ENCODE results near the gene AGK.
A peak's percentile ranks its signal among the peaks of the same experiment; 100 is the strongest.

The AGK gene, protein sequence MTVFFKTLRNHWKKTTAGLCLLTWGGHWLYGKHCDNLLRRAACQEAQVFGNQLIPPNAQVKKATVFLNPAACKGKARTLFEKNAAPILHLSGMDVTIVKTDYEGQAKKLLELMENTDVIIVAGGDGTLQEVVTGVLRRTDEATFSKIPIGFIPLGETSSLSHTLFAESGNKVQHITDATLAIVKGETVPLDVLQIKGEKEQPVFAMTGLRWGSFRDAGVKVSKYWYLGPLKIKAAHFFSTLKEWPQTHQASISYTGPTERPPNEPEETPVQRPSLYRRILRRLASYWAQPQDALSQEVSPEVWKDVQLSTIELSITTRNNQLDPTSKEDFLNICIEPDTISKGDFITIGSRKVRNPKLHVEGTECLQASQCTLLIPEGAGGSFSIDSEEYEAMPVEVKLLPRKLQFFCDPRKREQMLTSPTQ

DNA sequence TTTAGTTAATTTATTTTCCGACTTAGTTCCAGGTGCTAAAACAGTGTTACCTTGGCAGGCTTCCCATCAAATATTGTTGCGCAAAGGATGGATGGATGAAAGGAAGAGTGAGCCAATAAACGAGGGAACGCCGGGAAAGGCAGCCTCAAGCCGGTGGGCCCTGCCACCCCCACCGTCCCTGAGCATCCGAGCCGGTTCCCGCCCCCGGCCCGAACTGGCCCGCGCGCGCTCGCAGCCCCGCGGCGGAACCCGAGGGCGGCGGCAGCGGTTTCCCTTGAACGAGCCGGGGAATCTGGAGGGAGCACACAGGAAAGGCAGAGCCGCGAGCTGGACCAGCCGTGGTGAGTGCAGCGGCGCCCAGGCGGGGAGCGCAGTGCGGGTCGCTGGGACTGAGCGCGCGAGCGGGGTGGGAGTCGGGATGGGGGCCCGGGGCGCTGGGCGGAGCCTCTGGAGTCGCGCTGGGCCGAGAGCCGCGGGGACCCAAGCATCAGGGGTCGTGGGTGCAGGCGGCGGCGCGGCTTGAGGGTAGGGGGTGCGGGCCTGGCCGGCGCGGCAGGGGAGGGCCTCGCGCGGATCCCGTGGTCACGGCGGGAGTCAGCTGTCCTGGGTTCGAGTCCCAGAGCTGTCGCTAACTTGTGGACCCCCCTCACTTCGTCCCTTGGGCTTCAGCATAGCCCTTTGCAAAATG, at the start of gene AGK:
TSS of gene AGK (plus strand) at position 317 of the 688 bp plus-strand sequence. CDS start 4,057 bp downstream, outside the sequence.
- peak; percentile 51 to 66 (median 58) for DNase-seq

DNA sequence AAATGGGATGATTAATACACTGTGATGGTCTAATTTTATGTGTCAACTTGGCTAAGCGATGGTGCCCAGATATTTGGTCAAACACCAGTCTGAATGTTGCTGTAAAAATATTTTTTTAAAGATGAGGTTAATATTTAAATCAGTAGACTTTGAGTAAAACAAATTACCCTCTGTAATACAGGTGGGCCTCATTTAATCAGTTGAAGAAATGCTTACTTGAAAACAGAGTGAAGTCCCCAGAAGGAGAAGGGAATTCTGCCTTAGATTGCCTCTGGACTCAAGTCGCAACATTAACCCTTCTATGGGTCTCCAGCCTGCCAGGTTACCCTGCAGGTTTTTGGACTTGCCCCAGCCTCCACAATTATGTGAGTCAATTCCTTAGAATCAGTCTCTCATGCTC, 49.8 kb upstream of the AGK start:
- DNase-seq = no peak

DNA sequence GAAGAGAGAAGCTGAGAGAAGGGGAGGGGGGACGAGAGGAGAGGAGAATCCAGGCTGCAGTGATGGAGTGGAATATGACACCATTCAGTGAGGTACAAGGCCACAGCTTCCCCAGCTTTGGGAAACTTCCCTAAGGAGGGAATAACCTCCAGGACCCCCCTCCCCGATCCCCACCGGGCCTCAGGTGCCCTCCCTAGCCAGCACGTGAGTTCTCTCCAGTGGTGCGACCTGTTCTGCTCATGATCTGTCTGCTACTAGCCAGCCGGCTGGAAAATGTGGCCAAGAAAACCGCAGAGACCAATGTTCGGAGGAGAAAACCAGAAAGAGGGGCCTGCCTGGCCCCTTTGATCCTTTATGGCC, 39.9 kb upstream of the AGK start:
- no peak for DNase-seq

DNA sequence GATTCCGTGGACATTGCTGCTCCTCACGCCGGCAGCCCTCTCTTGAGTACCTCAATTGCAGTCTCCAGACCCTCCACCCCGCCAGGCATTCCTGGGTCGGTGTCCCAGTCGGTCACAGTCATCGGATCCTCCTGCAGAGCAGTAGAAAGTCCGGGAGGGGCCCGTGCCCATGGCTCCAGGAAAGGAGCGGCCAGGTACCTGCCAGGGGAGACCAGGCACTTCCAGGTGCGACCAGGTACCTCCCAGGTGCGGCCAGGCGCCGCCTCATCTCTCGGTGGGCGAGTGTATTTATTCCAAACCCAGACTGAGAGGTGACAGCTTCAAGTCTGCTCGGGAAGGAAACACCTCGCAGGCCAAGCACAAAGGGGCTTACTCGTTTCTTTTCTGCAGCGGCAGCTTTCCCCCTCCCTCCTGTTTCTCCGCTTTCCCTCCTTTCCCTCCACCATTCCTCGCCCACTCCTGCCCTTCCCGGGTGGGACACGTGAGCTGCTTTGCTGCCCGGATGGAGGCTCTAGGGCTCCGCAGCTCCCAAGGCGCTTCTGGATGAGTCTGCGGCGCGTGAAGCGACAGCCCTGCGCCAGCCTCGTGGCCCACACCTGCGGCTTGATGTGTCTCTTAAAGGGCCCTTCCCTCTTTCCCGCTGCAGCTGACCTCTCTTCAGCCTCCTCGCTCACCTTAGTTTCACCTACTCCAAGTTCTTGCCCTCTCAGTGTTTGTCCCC, 39.4 kb upstream of the AGK start:
- no peak for DNase-seq

DNA sequence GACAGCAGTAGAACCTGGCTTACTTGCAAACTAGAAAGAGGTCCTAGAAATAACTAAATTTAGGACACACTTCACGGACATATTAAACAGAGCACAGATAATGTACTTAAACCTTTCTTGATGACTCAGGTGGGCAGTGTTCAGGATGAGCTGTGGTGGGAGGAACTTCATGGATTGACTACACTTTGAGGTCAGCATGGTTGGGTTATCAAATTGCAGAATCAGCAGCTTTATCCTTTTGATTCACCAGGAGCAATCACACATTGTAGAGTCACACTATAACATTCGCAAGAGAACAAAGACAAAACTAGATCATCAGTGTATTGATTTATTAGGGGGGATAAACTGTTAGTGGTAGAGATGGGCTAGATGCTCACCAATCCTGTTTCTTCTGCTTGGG, 38.6 kb upstream of the AGK start:
- no peak for DNase-seq

DNA sequence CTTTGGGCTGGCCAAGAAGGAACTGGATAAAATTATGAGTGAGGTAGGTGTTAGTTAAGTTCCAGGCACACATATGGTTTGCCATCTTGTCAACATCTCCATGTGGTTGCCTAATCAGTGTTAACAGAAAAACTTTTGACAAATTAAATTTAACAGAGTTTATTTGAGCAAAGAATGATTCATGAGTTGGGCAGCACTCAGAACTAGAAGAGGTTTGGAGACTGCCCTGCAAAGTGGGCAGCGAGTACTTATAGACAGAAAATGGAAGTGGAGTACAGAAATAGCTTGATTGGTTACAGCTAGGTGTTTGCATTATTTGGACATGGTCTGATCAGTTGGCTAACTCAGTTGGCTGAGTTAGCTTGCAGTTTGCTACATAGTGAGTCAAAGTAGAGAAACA, 37.5 kb upstream of the AGK start:
- DNase-seq = no peak

DNA sequence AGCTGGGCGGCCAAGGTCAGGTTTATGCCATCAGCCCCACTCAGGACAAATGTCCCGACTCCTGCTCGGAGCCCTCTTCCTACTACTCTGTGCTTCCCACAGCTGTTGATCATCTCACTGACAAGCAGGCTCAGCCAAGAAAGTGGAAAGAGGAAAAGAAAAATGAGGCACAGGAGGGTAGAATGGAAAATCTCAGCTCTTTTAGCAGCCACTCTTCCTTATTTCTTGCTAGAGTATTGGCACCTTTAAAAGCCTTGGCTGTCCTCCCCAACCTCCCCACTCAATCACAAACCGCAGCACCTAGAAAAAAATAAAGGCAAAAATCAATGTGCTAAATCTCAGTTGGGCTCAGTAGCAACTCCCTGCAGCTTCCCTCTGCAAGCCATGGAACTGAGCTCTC, 35.3 kb upstream of the AGK start:
- no peak for DNase-seq

DNA sequence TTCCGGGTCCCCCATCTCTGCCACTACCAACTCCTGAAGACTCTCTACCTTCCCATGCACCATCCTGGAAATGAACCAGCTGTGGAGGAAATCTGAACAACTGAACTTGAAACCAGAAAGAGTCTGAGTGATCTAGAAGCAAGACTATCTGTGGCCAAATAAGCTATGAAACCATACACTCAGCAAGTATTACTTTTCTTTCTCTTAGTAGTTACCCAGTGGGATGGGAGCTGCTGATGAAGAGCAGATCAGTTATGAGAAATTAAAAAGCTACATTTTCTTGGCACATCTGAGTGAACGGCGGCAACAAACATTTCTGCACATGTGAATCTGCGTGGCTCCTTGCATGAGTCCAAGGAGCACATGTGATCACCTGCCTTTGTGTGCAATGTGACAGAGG, 31.6 kb upstream of the AGK start:
- DNase-seq = no peak

DNA sequence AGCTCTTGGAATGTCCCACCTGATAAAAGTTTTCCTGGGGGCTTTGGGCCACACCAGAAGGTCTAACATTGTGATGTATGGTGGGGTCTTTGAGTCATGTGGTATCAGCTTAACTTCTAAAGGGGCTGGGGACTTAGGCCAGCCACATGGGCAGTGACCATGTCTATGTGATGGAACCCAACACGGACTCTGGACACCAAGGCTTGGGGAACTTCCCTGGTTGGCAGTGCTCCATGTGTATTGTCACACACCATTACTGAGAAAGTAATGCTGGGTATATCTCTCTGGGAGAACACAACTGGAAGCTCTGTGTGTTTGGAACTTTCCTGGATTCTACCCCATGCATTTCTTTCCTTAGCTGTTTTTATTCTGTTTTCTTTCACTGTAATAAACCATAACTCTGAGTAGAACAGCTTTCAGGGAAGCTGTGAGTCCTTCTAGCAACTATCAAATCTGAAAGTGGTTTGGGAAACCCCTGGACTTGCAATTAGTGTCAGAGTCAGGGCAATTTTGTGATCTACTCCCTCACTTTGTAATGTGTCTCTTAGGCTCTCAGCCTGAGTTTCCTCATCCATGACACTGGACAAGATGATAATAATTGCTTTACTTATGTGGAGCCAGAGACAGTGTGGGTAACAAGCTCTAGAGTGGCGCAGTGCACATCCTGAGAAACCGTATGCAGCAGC, 28.4 kb upstream of the AGK start:
- no peak for DNase-seq

DNA sequence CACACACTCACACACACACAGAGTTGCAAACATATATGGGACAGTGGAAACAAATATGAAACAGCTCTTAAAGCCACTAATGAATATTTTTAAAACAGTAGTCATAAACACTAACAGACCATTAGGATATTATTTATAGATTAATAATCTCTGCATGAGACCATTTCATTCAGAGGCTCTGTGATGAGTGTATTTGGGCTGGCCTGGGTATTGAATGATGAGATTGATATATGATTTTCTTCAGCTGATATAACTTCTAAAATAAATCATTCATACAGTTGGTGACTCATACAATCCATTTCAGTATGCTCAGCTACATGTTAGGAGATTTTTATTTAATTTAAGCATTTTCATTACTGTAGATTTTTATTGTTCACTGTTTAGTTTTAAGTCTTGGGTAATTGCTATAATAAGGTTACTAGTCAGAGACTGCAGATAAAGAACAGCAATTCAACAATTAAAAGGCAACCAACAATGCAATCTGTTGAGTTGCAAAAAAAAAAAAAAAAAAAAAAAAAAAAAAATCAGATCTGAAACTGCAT, 25.2 kb upstream of the AGK start:
- no peak for DNase-seq

DNA sequence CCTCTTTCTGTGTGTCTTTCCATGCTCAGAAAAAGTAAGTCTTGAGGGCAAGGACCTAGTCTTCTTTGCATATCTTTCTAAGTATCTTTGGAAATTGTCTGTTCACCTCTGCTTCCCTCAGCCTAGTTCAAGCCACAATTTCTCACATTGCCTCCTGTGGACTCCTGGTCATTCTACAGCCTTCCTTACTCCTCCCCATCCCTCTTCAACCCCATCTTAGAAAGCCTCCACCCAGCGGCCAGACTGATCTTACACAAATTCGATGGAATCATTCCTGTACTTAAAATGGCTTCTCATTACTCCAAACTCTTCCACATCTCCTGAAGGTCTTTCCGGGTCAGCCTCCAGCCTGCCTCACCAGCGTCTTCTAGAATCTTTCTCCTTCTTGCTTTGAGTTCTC, 24.1 kb upstream of the AGK start:
- no peak for DNase-seq

DNA sequence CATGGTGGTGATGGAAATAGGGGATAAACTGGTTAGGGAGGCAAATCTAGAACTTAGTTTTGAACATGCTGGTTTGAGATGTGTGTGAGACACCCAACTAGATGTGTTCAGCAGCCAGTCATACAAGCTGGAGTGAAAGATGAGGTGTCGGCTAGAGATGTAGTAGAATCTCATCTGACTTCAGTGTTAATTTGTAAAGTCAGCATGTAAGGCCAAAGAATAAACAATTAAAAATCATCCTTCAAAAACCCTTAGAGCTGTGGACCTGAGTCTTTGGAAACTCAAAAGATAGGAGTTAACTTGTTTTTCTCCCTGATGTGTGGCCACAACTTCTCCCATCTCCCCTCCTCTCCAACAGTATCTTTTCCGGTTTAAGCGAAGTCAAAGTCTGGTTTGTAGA, 22.8 kb upstream of the AGK start:
- DNase-seq = no peak

DNA sequence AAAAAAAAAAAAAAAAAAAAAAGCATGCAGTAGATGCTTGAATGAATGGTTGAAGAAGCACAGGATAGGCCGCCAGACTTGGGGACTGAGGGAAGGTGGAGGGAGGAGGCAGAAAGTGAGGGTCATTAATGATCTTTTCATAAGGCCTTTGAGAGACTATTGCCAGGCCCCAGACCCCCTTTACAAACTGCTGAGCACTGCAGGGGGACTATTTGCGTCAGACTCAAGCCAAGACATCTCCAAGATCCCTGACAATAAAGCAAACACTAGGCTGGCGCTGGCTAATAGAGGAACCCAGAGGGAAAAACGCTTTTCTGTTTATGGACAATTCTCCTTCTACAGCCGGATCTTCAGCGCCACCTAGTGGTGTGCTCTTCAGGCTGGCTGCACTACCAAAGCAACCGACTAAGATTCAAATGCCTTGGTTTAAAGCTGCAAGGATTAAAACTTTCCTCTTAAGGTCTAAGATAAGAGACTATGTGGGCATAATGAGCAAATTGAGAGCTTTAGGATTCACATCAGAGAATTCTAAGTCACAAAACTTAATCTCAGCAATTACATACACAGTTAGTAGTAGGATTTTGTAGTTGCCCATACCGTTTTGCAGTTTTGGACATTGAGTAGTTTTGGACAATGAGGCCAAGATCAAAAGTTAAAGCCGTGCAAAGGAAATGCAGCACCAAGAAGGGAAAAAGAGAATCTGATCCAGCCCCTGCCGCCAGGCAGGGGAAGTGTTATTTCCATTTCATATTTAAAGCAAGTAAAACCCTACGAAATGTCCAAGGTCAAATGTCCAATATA, 17.9 kb upstream of the AGK start:
- peak in 3 of 4 experiments; percentile 5 to 40 (median 19) for DNase-seq

DNA sequence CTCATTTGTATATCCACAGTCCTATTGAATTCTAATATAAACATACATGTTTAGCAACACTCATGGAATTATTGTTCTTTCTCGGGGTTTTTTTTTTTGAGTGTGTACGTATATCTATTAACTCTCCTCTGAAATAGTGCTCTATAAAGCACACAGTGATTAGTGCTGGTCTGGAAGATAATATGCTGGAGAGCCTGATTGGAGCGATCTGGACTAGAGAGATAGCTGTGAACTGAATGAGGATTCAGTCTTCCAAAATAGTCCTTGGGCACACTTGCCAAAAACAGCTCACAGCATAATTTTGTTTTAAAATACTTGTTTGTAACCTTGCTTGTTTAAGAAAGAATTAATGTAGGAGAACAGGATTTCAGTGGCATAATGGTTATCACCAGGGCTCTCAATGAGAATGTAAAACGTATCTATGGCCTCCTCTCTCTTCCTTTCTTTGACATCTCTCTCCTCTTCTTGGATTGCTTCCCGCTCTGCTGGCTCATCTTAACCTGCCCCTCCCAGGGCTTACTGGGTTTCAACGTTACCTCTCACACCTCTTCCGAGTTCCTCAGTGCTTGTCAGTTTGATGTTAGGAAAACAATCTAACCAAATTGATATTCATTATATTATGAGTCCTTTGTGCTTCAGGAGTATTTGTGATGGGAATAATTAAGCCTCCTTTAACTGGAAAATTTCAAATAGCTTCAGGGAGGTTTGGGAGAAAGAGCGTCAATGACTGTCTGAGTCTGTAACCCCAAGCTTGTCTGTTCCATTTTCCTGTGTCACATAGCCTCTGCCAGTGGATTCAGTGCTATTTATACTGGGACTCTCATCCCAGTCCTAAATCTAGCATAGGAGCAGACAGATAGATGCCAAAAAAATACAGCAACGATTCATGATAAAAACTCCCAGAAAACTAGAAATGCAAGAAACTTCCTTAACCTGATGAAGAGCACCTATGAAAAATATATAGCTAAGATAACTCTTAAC, 16.2 kb upstream of the AGK start:
- no peak for DNase-seq

DNA sequence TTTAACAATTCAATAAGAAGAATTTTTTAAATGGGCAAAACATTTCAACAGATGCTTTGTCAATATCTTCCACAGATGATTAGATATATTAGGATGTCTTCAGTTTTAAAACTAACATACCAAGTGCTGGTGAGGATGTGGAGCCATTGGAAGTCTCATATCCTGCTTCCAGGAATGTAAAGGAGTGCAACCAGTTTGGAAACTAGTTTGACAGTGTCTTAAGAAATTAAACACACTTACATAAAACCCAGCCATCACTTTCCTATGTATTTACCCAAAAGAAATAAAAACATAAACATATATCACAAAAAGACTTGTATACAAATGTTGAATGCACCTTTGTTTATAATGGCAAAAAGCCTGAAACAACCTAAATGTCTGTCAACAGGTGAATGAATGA, 13.3 kb upstream of the AGK start:
- DNase-seq = no peak

DNA sequence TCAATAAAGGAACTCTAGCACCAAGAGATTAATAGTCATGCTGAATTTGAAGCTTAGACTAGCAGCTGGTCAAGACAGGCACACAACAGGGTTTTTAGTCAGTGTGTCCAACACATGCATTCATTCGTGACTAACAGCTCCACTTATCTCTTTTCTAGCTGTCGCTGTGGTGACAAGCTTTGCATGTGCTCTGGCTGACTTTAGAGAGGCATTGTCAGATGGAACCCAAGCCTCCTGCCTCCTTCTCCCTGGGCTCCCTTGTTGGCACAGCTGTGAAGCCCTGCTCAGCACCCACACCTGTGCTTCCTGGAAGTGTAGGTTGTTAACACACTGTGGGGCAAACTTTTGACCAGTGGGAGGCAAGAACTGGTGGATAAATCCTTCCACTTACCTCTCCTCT, 9.8 kb upstream of the AGK start:
- no peak for DNase-seq

DNA sequence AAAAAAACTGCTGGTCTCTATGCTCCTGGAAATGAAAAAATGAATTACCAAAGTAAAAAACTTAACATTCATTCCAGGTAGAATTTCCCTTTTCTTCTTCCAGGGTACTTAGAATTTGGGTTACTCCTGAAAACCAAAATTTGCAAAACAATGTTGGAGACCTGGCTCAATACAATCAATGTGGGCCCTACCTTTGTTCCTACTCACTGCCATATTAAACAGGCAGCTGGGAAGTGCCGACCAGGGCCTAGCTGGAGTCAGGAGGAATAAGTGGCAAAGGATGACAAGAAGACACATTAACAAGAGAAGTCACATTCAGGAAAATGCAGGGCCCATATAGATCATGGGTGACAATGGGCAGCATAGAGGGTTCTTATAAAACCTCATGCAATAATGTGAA, 6.4 kb upstream of the AGK start:
- DNase-seq = no peak

DNA sequence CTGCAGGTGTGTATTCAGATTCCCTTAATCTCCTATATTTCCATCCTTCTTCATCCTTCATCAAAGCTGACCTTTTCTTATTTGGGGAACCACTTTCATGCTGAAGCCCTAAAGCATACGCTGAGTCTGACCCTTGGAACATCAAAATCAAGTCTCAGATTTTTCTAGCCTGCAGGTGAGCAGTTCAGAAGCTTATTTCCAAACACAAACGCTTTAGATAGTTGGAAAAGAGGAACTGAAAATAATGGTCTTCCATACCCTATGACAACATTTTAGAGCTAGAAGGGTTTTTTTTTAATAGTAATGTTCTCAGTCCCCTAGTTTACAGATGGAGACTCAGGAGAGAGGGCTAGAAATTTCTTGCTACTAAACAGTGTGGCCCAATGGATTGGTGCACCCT, 1.6 kb upstream of the AGK start:
- DNase-seq = no peak

DNA sequence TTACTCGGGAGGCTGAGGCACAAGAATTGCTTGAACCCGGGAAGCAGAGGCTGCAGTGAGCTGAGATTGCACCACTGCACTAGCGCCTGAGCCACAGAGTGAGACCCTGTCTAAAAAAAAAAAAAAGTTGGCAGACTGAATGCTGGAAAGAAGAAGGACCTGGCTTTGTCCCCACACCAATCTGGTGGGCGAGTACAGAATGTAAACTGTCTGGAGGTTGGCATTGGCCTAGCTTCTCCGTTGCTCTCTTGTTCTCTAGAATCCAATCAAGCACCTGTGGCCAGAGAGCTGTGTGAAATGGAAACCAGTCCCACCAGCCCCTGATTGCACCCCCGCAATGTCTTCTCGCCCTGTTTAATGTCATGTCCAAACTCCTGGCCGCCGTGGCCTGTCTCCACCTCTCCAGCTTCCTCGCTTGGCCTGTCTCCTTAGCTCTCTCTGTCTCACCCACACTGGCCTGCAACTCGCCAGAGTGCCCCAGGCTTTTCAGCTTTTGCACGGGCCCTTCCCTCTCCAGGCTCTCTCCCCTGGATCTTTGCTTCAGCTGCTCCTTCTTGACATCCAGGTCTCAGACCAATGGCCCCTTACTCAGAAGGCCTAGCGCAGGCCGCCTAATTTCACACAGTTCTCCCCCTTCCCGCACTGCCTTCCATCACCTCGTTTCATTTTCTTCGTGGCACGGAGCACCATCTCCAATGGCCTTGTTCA, 670 bp upstream of the AGK start:
- peak in 1 of 4 experiments; percentile 13 for DNase-seq

DNA sequence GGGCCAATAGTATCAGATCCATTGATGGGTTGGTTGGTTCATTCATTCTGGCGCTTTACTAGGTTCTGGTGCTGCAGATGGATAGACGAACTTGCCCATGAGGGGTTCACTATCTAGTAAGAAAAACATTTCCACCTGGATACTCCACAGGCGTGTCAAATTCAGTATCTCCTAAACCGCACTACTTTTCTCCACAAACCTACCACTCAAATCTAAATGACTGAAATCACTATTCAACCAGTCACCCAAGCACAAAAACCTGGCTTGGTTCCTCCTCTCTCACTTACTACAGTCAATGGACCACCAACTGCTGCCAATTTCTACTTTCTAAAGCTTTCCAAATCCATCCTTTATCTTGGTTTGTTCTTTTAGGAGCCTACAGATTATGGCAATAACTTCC, 572 bp downstream of the AGK start:
- DNase-seq = no peak

Data from activated naive CD4-positive, alpha-beta T cell (primary cell).